LNCaP clone FGC (cell line): ENCODE results near the gene SPRED2.

Experiments
- DNase-seq: peaks from one replicate; pipeline ENCODE4 v3.0.0-alpha.2; 2011; ENCODE audit warnings: low read depth
- H3K4me3 ChIP-seq: 2 replicates; pipeline ENCODE4 v1.5.1; 2011; ENCODE audit warnings: mild to moderate bottlenecking, low read depth, low read length, control low read depth
- TF ChIP-seq, protein P1 (sequence below): IDR thresholded peaks from 2 replicates; pipeline ENCODE4 v1.5.1; 2012; ENCODE audit warnings: mild to moderate bottlenecking; ENCODE audit not compliant: control insufficient read depth, insufficient read depth; ENCODE audit errors: extremely low read depth

Gene SPRED2

DNA sequence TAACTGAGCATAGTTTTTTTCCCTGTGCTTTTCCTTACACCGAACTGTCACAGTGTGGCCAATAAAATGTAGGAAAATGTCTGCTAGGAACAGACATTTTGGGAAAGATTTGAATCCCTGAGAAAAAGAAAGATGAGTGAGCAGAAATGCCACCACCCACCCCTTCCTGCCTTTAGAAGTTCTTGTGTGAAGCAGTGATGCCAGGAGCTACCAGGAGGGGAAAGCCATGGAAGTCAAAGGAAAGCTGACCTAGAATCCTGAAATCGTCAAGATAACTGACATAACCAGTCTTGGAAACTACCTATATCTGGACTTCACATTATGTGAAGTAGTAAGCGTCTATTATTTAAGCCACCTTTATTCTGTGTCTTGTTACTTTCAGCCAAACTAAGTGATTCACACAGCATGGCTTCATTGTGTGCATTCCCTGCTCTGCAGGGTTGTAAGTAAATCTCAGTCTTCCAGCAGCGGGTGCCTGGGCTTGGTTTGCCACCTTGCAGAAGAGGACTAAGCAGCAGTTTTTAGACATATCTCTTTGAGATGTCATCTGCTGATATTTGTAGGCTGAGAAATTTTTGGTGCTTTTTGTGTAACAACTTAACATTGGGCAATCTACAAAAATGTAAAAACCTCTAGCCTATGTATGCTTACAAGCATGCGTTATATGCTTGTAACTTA is 11.2 kb upstream of the SPRED2 start:
- TF ChIP-seq, protein P1, sequence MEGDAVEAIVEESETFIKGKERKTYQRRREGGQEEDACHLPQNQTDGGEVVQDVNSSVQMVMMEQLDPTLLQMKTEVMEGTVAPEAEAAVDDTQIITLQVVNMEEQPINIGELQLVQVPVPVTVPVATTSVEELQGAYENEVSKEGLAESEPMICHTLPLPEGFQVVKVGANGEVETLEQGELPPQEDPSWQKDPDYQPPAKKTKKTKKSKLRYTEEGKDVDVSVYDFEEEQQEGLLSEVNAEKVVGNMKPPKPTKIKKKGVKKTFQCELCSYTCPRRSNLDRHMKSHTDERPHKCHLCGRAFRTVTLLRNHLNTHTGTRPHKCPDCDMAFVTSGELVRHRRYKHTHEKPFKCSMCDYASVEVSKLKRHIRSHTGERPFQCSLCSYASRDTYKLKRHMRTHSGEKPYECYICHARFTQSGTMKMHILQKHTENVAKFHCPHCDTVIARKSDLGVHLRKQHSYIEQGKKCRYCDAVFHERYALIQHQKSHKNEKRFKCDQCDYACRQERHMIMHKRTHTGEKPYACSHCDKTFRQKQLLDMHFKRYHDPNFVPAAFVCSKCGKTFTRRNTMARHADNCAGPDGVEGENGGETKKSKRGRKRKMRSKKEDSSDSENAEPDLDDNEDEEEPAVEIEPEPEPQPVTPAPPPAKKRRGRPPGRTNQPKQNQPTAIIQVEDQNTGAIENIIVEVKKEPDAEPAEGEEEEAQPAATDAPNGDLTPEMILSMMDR: no peak
- H3K4me3 ChIP-seq: no peak overlapping the region
- no peak for DNase-seq

DNA sequence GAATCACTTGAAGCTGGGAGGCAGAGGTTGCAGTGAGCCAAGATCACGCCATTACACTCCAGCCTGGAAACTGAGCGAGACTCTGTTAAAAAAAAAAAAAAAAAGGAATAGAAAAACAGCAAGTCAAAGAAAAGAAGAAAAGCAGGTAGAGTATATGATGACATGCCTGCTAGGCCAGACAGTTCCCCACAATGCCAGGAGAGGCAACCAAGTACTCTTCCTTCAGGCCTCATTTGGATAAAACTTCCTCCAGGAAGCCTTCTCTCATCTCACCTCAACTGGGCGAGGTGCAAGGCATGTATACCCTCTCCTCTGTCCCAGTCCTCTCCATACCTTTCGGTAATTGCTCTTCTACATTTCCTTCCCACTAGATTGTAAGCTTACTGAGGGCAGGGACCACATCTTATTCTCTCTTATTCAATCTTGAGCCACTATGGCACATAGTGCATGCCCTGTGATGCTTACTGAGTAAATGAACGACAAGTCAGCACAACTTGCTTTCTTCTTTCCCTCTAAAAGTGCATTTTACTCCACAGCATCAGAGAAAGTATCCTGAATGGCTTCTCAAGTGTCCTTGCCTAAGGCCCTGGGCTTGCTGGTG is 10.1 kb upstream of the SPRED2 start:
- no peak for DNase-seq

DNA sequence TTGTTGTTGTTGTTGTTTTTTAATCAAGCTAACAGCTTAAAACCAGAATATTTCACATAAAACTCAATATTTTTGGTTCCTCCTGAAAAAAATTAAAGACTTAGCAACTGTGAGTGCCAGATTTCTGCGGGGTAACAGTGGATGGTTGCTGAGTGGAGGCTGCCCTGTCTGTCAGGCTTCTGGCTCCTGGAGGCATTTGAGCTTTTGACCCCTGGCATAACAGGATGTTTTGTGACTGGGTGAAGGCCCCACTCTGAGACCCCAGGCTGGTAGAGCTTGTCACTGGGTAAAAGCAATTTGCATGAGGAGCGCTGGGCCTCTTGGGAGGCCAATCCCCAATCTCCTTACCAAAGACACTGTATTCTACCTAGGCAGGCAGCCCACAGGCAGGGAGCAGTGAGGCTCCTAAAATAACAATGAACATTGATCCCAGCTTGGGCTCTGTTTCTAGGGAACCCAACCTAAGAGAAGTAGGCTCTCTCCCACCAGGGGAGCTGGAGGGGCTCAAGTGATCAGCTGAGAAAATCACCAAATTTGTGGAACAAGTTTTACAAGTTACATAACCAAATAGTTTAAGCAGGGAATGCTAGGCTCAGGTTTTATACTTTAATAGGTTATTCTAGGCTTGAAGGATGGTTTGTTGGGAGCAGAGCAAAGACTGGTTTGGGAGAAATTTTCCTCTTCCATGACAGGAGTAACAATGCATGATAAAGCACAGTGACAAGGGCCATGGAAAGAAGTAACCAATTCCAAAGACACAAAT is 5.9 kb upstream of the SPRED2 start:
- DNase-seq: no peak
- TF ChIP-seq, protein P1: no peak
- no peak overlapping the region for H3K4me3 ChIP-seq

More for the DNA sequence above, 10.1 kb upstream of the SPRED2 start:
- TF ChIP-seq, protein P1: no peak
- no peak overlapping the region for H3K4me3 ChIP-seq

DNA sequence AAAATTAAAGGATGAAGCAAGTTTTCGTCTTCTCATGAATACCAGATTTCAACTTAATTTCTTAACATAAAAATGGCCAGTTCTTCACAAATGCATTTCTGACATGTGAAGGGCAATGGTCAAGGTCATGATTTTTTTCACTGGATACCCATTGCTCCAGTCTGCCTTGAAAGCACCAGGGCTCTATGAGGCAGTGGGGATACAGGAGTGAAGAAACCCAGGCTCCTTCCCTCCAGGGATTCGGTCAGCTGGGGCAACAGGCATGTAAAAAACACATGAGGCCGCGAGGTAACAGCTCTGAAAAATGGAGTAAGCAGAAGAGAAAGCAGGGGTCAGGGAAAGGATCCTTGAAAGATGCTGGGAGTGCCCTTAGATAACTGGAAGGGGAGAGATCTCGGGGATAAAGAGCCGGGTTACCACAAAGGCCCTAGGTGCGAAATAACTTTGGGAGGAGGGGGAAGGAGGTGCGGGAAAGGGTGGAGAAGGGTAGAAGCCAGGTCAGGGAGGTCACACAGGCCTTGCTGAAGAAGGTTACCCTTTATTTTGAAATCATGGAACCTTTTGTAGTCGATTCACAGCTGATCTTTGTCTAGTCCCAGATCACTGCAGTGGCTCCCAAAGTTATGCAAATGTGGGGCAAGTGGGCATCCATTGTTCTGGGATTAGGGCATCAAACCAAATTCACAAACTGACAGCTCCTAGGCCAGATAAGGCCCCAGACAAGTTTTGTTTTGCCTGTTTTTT is 5.2 kb upstream of the SPRED2 start:
- no peak for DNase-seq
- TF ChIP-seq, protein P1: no peak
- H3K4me3 ChIP-seq: no peak overlapping the region

DNA sequence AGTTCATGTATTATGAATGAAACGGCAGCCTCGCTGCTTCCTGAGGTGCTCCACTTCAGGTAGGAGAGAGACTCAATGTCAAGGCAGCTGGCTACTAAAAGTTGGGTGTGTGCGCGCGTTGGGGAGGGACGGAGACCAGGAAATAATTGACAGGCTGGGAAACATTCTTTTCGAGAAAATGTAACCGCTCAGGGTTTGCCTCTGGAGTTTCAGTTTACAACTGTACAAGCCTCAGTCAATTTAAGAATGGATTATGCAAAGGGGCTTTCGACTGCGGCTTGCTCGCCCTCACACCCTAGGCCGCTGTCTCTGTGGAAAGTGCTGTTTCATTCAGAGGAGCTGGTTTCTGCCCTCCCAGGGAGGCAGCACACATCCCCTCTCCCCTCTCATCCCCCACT is 4.4 kb upstream of the SPRED2 start:
- peak overlapping the region; percentile 59 for H3K4me3 ChIP-seq
- TF ChIP-seq, protein P1: no peak
- no peak for DNase-seq

DNA sequence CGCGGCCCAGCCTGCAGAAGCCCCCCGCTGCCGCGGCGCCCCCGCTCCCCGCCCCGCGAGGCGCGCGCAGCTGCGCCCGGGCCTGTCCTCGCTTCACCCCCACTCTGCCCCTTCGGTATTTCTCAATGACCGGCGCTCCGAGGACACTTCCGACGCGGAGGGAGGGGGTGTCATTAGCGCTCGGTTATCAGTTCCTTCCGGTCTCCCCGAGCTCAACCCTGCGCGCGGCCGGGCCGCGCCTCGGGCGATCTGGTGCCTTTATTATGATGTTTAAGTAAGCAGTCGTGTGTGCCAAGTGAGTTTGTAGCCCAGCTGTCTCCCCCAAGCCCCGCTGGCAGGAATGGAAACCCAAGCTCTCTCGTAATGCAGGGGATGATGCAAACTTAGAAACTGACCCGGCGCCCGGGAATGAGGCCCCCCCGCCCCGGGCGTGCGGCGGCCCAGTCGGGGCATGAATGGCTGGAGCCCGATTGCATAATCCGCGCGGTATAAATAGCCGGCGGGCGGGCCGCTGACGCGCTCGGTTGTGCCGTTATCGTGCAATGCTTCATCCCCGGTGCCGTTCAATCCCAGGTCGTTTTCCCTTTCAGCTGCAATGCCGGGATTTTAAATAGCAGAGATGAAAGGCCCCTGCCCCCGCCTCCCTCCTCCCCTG is 3.9 kb upstream of the SPRED2 start:
- no peak for DNase-seq
- TF ChIP-seq, protein P1: no peak

More for the DNA sequence above, 3.9 kb upstream of the SPRED2 start:
- H3K4me3 ChIP-seq: peak overlapping the region; percentile 59
